Measurements from ENCODE around the gene TAPBPL.
A peak's percentile ranks its signal among the peaks of the same experiment; 100 is the strongest.
"Not testable (repeated sequence)": the region's sequence is repeated elsewhere in the genome, so short reads cannot be mapped to it uniquely, and the experiment has no call there.

Gene TAPBPL

DNA sequence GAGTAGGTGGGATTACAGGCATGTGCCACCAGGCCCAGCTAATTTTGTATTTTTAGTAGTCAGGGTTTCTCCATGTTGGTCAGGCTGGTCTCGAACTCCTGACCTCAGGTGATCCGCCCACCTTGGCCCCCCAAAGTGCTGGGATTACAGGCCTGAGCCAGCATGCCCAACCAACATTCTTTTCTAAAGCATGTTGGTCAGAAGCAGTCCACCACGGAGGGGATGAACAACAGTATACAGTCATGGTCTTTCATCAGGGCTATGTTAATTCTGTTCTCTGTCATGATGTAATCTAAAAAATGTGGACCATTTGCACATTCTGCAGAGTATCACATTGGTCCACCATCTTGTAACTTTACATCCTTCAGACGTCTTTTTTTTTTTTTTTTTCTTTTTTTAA, 37.6 kb downstream of the TAPBPL start:
- no peak for DNase-seq (ENCODE audit: low read depth in 2 of 3, low spot score in 2 of 3)

DNA sequence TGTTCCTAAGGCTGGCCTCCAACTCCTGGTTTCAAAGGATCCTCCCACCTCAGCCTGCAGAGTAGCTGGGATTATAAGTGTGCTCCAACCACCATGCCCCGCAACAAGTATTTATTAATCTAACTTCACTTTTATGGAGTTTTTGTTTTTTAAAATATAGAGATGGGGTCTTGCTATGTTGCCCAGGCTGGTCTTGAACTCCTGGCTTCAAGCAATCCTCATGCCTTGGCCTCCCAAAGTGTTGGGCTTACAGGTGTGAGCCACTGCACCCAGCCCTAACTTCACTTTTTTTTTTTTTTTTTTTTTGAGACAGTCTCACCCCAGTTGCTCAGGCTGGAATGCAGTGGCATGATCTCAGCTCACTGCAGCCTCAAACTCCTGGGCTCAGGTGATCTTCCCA, 38.8 kb downstream of the TAPBPL start:
- DNase-seq (ENCODE audit: low read depth in 2 of 3, low spot score in 2 of 3) = not testable (repeated sequence)

DNA sequence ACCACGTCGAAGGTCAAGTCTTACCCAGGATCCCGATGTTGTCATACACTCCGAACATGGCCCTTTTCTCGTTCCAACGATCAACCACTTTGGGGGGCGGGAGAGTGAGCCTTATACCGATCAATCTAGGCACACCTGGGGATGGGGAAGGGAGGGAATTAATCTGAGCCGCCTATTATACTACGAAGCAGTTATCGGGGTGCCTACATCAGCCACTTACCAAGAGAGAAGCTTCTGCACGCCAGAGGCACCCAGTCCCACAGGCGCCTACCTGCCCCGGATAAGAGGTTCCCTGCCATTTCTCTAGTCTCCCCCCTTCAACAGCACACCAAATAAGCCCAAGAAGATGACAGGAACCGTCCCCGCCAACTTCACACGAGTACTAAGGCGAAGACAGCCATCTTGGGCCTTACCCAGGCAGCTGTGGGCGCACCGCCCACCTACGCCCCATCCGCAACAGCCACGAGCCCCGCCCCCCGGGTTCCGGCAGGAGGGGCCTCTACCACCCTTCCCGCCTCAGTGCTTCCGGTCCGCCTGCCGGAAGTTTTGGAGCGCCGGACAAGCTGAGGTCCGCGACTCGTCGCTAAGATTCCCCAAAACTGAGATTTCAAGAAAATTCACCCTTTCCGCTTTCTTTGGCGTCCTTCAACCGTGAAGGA, 41.1 kb downstream of the TAPBPL start, which contains the start of gene MRPL51:
MRPL51 (minus strand) TSS at position 425 of the 659 bp plus-strand sequence; CDS start at position 299, 126 bp downstream.
- peak; percentile 94 to 96 (median 96) for DNase-seq (ENCODE audit: low read depth in 2 of 3, low spot score in 2 of 3)

DNA sequence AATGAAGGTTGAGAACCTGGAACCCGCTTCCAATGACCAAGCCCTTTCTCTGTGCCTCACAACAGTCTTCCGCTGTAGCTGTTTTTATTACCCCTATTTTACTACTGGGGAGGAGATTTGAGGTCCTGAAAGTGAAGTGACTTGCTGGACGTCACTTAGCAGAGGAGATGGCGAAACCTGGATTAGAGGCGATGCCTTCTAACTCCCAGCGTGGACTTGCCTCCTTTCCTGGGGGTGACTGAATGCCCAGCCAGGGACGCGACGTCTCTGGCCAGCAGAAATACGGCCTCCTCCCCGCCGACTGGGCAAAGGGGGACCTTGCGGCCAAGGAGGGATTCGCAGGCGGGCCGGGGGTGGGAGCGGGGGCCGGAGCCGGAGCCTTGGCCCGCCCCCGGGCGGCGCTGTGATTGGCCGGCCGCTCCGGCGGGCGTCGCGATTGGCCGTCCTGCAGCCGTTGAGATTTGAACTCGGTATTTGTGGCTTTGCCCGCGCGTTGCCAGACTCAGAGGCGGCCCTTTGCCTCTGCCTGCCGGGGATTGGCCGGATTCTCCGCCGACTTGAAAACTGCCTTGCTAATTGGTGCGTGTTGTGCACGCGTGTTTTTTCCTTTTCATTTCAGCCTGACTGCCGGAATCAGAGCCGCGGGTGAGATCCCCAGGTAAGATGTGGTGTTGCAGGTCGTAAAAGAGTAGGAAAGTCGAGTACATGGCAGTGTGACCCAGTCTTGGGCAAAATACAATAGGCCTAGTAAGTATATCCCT, 41.8 kb downstream of the TAPBPL start, which contains the start of gene NCAPD2:
NCAPD2 (plus strand) TSS at position 606 of the 761 bp plus-strand sequence. CDS start 997 bp downstream, outside the sequence.
- peak; percentile 66 to 93 (median 86) for DNase-seq (ENCODE audit: low read depth in 2 of 3, low spot score in 2 of 3)

DNA sequence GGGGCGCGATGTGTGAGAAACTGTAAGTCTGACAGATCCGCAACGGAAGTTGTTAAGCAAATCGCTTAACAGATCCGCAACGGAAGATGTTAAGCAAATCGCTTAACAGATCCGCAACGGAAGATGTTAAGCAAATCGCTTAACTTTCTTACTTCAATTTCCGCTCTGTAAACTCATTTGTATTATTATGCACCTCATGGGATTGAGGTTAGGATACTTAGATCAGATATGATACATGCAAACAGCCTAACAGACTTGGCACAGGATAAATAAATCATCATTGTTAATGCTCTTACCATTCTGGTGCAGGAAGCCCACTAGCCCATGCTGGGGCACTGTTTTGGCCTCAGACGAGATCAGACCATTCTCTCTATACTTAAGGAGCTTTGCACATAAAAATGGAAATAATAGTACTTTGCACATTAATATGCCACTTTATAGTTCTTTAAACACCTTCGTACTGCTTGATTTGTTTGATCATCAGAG, 42.5 kb downstream of the TAPBPL start:
- DNase-seq (ENCODE audit: low read depth in 2 of 3, low spot score in 2 of 3) = no peak

DNA sequence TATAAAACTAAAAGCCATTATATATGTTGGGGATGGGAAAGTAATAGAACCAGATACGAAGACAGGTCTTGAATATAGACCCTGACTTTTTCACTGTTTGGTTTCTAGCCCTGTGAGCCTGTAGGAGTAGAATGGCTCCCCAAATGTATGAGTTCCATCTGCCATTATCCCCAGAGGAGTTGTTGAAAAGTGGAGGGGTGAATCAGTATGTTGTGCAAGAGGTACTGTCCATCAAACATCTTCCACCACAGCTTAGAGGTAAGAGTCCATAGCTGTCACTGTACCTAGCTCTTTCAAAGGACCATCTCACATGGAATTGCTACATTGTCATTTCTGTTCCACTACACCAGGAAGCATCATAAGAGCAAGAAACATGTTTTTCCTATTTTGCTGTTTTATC, 43.1 kb downstream of the TAPBPL start:
- no peak for DNase-seq (ENCODE audit: low read depth in 2 of 3, low spot score in 2 of 3)

DNA sequence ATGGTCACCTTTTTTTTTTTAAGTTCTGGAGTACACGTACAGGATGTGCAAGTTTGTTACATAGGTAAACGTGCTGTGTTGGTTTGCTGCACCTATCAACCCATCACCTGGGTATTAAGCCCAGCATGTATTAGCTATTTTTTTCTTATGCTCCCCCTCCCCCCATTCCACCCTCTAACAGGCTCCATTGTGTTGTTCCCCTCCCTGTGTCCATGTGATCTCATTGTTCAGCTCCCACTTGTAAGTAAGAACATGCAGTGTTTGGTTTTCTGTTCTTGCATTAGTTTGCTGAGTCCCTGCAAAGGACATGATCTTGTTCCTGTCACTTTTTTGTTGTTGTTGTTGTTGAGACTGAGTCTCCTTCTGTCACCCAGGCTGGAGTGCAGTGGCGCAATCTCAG, 45.4 kb downstream of the TAPBPL start:
- not testable (repeated sequence) for DNase-seq (ENCODE audit: low read depth in 2 of 3, low spot score in 2 of 3)

DNA sequence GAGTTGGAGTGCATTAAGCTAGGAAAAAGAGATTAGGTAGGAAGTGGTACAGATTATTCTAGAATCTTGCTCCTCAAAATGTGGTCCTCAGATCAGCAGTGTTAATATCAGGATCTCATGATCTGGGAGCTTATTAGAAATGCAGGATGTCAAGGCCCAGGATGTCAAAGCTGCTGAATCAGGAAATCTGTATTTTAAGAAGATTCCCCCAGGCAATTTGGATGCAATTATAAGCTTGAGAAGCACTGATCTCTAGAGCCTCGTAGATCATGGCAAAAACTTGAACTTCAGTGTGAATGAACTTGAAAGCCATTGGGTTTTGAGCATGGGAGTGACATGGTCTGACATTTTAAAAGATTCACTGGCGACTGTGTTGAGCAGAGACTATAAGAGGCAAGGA, 48.6 kb downstream of the TAPBPL start:
- DNase-seq (ENCODE audit: low read depth in 2 of 3, low spot score in 2 of 3) = no peak

DNA sequence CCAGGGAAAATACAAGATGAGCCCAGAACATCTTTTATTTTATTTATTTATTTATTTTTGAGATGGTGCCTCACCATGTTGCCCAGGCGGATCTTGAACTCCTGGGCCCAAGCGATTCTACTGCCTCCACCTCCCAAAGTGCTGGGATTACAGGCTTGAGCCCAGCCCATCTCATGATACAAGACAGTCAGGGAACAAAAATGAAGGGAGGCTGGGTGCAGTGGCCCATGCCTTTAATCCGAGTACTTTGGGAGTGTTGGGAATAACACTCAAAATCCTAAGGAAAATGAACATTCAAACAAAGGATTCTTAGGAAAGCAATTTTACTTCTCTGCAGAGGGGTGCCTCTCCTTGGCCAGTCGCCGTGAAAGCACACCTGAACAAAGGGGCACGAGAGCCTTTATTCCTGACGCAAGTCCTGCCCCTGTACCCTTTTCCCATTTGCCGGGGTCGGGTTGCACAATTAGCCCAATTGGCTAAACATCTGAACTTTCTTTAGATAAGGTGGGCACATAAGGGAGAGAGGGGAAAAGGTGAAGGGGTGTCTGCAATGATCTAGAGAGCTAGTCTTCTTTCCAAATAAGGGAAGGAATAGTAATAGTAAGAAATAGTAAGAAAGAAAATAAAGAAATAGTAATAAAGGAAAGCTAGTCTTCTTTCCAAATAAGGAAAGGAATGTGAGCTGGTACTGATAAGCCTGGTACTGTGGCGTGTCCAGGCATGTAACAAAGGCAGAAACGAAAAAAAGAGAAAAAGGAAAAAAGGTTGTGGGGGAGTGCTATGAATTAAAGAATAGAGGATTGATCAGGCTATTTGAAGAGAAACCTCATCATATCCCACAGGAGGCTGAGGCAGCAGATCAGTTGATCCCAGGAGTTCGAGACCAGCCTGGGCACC, 55.5 kb downstream of the TAPBPL start:
- DNase-seq (ENCODE audit: low read depth in 2 of 3, low spot score in 2 of 3) = no peak

DNA sequence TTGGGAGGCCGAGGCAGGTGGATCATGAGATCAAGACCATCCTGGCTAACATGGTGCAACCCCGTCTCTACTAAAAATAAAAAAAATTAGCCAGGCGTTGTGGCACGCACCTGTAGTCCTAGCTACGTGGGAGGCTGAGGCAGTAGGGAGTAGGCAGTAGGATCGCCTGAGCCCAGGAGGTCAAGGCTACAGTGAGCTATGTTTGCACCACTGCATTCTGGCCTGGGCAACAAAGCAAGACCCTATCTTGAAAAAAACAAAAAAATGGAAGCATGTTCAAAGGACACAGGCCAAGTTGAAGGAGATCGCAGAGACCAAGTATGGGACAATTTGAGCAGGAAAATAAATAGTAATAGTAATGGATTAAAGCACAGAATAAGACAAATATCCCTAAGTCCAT, 56.2 kb downstream of the TAPBPL start:
- DNase-seq (ENCODE audit: low read depth in 2 of 3, low spot score in 2 of 3) = no peak
